ENCODE measurements around the gene KRT73. TPM values are rescaled to one million over a fixed set of nuclear protein-coding genes. Genes with fewer than 3 reads are reported as not detected.

The KRT73 gene
- total and polyA plus RNA-seq, 2 donors (not counting 3 experiments of a cell fraction or from before 2014, with no cell fraction given) = not detected

DNA sequence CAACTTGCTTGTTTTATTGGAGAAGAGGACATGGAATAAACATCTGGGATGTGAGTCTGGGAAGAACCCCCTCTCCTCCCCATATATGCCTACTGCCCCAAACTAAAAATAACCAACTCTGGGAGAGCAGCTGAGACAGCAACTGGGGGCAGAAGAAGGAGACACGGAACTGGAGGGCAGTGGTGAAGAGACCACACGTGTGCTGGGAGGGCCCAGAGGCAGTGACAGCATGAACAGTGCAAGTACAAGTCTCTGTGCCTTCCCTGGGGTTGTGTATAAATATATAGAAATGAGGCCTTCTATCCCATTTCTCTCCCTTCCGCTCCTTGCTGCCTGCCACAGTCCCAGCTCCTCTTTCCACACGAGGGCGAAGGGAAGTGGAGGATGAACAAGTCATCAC is 4.0 kb upstream of the KRT73 start:
- Histone ChIP-seq H2AFZ (ENCODE audit: low read depth, low read length) (no peak overlapping the region), H3K9ac (replicated peaks; ENCODE audit: extremely low read depth, insufficient read depth, low read length) (no peak overlapping the region), H3K36me3 (ENCODE audit: control insufficient read depth in 2 of 2, extremely low read depth in 1 of 2, insufficient read depth in 2 of 2, low read length in 2 of 2) (no peaks in the 10 kb centered on the region), H3K9me1 (replicated peaks; ENCODE audit: control insufficient read depth, extremely low read depth, insufficient read depth, low read length) (no peaks in the 10 kb centered on the region), H3K79me2 (ENCODE audit: control insufficient read depth, insufficient read depth, low read length) (no peaks in the 10 kb centered on the region), H3K4me3 (replicated peaks in 1 of 3; ENCODE audit: insufficient read depth in 1 of 3, low read depth in 1 of 3, low read length in 3 of 3) (no peak overlapping the region), H4K20me1 (replicated peaks; ENCODE audit: control insufficient read depth, extremely low read depth, insufficient read depth, low read length) (no peaks in the 10 kb centered on the region), H3K27ac (ENCODE audit: insufficient read depth, low read depth, low read length) (no peak overlapping the region), H3K27me3 (ENCODE audit: control insufficient read depth in 2 of 2, insufficient read depth in 2 of 2, low read length in 2 of 2) (peaks cover 4 to 12% of the 10 kb centered on the region in 2 experiments), H3K4me2 (ENCODE audit: insufficient read depth, low read length) (no peak overlapping the region), H3K9me3 (replicated peaks; ENCODE audit: control insufficient read depth, insufficient read depth, low read length) (no peaks in the 10 kb centered on the region), H3K4me1 (ENCODE audit: control insufficient read depth, extremely low read depth, insufficient read depth, low read length) (no peaks in the 10 kb centered on the region)
- ChIA-PET POLR2A (no interaction called here), CTCF (no interaction called here)
- TF ChIP-seq FOS (IDR thresholded peaks at IDR 0.05; ENCODE audit: borderline replicate concordance, insufficient read depth, low read length) (no peak), POLR2AphosphoS5 (IDR thresholded peaks at IDR 0.05; ENCODE audit: insufficient read depth, low read depth, low read length) (no peak), EZH2 (IDR thresholded peaks at IDR 0.05; ENCODE audit: borderline replicate concordance, low read depth, low read length, severe bottlenecking) (no peak), MYC (IDR thresholded peaks at IDR 0.05; ENCODE audit: low read depth, low read length) (no peak), GATA2 (IDR thresholded peaks at IDR 0.05; ENCODE audit: insufficient read depth, insufficient read length, low read depth, low read length) (no peak), POLR2A (IDR thresholded peaks at IDR 0.05; ENCODE audit: low read depth, low read length) (no peak), JUN (IDR thresholded peaks at IDR 0.05; ENCODE audit: borderline replicate concordance, insufficient read depth, insufficient read length, low read depth) (no peak)
- TF ChIP-seq, protein P1, sequence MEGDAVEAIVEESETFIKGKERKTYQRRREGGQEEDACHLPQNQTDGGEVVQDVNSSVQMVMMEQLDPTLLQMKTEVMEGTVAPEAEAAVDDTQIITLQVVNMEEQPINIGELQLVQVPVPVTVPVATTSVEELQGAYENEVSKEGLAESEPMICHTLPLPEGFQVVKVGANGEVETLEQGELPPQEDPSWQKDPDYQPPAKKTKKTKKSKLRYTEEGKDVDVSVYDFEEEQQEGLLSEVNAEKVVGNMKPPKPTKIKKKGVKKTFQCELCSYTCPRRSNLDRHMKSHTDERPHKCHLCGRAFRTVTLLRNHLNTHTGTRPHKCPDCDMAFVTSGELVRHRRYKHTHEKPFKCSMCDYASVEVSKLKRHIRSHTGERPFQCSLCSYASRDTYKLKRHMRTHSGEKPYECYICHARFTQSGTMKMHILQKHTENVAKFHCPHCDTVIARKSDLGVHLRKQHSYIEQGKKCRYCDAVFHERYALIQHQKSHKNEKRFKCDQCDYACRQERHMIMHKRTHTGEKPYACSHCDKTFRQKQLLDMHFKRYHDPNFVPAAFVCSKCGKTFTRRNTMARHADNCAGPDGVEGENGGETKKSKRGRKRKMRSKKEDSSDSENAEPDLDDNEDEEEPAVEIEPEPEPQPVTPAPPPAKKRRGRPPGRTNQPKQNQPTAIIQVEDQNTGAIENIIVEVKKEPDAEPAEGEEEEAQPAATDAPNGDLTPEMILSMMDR (IDR thresholded peaks at IDR 0.05; ENCODE audit: extremely low read depth in 1 of 2, insufficient read depth in 1 of 2, low read depth in 1 of 2, low read length in 2 of 2) = no peak
- TF ChIP-seq, protein P2, sequence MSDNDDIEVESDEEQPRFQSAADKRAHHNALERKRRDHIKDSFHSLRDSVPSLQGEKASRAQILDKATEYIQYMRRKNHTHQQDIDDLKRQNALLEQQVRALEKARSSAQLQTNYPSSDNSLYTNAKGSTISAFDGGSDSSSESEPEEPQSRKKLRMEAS (IDR thresholded peaks at IDR 0.05; ENCODE audit: insufficient read depth, insufficient read length) = no peak
- no peak for FAIRE-seq
- no peak for DNase-seq (ENCODE audit: low read depth, low spot score)
- intact Hi-C loops (cut with micrococcal nuclease) (no loop called here), dilution Hi-C loops (cut with MboI; ENCODE audit: extremely low pct_ligation_motif_present, low sequenced_read_pairs) (no loop called here)
- BruUV-seq (replicated peaks) = no TSS peak
